ENCODE results near the gene MED15.
A peak's percentile ranks its signal among the peaks of the same experiment; 100 is the strongest.

The MED15 gene, protein sequence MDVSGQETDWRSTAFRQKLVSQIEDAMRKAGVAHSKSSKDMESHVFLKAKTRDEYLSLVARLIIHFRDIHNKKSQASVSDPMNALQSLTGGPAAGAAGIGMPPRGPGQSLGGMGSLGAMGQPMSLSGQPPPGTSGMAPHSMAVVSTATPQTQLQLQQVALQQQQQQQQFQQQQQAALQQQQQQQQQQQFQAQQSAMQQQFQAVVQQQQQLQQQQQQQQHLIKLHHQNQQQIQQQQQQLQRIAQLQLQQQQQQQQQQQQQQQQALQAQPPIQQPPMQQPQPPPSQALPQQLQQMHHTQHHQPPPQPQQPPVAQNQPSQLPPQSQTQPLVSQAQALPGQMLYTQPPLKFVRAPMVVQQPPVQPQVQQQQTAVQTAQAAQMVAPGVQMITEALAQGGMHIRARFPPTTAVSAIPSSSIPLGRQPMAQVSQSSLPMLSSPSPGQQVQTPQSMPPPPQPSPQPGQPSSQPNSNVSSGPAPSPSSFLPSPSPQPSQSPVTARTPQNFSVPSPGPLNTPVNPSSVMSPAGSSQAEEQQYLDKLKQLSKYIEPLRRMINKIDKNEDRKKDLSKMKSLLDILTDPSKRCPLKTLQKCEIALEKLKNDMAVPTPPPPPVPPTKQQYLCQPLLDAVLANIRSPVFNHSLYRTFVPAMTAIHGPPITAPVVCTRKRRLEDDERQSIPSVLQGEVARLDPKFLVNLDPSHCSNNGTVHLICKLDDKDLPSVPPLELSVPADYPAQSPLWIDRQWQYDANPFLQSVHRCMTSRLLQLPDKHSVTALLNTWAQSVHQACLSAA

DNA sequence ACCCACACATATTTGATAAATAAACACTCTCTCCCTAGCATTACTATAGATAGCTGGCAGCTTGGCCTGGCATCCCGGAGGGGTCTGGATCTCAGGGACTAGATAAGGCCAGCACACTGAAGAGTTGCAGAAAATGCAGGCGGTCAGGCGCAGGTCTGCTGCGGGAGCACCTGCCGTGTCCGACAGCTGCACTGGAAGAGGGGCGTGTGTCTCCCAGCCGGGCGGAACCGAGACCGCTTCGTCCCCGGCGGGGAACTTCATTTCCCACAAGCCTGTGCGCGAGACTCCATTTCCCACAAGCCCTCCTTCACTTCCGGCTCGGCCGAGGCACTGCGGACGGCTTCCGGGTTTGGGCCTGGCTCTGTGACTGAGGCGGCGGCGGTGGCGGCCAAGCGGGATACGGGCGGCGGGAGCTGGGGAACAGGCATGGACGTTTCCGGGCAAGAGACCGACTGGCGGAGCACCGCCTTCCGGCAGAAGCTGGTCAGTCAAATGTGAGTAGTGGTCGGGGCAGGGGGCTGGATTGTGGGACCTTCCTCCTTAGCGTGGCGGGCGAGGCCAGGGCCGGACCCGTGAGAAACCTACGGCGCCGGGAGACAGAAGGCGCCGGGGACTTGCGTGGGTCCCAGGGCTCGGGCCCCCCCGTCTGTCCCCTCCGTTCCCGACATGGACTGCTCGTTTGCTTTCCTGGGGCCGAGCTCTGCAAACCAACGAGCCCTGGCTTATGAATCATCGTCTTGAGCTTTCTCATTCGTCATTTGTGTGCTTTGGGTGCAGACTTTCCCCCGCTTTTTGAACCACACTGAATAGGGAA, at the start of gene MED15:
Gene MED15 (plus strand): TSS at position 358 of the 814 bp plus-strand sequence. CDS start 69 bp downstream, at position 427.
- CTCF ChIA-PET = interaction anchor here (0.6 to 6.5 kb wide), 8 partner anchors 9 to 89 kb away, joined by 3 to 39 read pairs (median 5); no protein-coding TSS in a partner anchor

DNA sequence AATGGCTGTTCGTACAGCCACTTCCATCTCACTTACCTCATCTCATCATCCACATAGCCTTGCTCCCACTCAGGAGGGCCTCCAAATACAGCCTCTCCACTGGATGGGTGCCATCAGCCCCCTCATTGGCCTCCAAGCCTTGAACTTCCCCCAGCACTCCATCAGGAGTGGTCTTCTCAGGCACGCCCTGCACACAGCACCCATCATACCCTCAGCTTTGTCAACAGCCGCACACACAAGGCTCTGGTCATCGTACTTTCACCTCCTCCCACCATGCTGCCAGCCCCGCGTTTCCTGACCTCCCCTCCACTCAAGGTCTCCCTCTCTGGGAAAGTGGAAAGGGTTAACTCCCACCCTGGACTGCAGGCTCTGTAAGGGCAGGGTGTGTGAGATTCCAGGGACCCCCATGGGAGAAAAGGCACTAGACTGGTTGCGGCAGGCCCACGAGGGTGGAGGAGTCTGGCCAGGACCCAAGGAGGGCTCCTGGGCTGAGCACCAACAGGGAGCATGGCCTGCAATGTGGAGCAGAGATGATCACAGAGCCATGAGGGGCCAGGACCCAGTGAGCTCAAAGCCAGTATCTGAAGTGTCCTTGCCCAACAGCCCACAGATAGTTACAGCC, 48.8 kb upstream of the MED15 start:
- TF ChIP-seq, protein P1, sequence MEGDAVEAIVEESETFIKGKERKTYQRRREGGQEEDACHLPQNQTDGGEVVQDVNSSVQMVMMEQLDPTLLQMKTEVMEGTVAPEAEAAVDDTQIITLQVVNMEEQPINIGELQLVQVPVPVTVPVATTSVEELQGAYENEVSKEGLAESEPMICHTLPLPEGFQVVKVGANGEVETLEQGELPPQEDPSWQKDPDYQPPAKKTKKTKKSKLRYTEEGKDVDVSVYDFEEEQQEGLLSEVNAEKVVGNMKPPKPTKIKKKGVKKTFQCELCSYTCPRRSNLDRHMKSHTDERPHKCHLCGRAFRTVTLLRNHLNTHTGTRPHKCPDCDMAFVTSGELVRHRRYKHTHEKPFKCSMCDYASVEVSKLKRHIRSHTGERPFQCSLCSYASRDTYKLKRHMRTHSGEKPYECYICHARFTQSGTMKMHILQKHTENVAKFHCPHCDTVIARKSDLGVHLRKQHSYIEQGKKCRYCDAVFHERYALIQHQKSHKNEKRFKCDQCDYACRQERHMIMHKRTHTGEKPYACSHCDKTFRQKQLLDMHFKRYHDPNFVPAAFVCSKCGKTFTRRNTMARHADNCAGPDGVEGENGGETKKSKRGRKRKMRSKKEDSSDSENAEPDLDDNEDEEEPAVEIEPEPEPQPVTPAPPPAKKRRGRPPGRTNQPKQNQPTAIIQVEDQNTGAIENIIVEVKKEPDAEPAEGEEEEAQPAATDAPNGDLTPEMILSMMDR (IDR thresholded peaks at IDR 0.05; ENCODE audit: insufficient read depth, low read length, missing control alignments) = no peak
- DNase-seq (ENCODE audit: low read depth, low spot score) = no peak
- CTCF ChIA-PET = interaction anchor here (0.9 to 6.4 kb wide), 3 partner anchors 10 to 64 kb away, joined by 3 to 50 read pairs (median 5); no protein-coding TSS in a partner anchor
- no peak overlapping the region for H3K4me3 ChIP-seq (ENCODE audit: low read depth, low read length)
- POLR2A ChIA-PET = interaction anchor here (0.7 kb wide), 1 partner anchor 10 kb away, joined by 3 read pairs; no protein-coding TSS in a partner anchor

More for the DNA sequence above, at the start of gene MED15:
- TF ChIP-seq, protein P1 (IDR thresholded peaks at IDR 0.05; ENCODE audit: insufficient read depth, low read length, missing control alignments) = no peak
- peak within 1 kb of the TSS; percentile 95 for H3K4me3 ChIP-seq (ENCODE audit: low read depth, low read length)
- POLR2A ChIA-PET = interaction anchor here (0.9 to 3.4 kb wide), 10 partner anchors 11 to 112 kb away, joined by 3 to 27 read pairs (median 4); no protein-coding TSS in a partner anchor
- DNase-seq (ENCODE audit: low read depth, low spot score) = no peak

DNA sequence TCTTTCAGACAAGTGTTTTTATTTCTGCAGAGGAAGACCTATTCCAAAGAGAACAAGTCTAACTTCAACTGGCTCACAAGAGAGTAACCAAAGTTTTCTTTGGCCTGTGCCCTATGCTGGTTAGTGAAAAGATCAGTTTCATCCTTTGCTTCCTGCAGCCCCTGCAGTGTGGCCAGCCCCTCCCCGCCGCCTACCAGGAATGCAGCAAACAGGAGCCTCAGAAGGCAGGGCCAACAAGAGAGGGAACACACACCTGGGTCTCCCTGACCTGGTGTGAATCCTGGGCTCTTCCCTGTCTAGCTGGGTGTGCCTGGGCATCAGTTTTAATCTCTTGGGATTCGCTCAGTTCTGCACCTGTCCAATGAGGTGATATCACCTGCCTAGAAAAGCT, 48.3 kb upstream of the MED15 start:
- POLR2A ChIA-PET = no interaction called here
- H3K4me3 ChIP-seq (ENCODE audit: low read depth, low read length) = no peak overlapping the region
- CTCF ChIA-PET = interaction anchor here (0.9 to 6.4 kb wide), 3 partner anchors 10 to 64 kb away, joined by 3 to 50 read pairs (median 5); no protein-coding TSS in a partner anchor
- DNase-seq (ENCODE audit: low read depth, low spot score) = no peak
- TF ChIP-seq, protein P1 (IDR thresholded peaks at IDR 0.05; ENCODE audit: insufficient read depth, low read length, missing control alignments) = no peak

DNA sequence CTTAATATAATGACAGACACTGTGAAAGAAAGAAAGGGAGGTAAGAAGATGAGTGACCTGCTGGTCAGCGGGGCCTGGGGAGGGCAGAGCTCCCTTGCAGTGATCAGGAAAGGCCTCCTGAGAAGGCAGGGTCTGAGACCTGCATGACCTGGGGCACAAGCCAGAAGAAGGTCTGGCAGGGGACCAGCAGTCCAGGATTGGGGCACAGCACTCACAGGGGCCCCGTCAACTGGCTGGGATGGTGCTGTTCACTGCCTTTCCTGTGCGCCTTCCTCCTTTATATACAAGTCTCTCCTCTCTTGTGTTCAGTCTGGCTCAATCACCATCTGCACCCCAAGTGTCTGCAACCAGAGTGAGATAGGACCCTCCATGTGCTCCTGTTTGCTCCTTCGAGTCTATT, 47.5 kb upstream of the MED15 start:
- ChIA-PET POLR2A (interaction anchor here (0.6 kb wide), 1 partner anchor 47 kb away, joined by 5 read pairs; no protein-coding TSS in a partner anchor), CTCF (interaction anchor here (0.9 to 6.4 kb wide), 5 partner anchors 9 to 65 kb away, joined by 3 to 50 read pairs (median 5); no protein-coding TSS in a partner anchor)
- DNase-seq (ENCODE audit: low read depth, low spot score) = no peak
- H3K4me3 ChIP-seq (ENCODE audit: low read depth, low read length) = no peak overlapping the region
- TF ChIP-seq, protein P1 (IDR thresholded peaks at IDR 0.05; ENCODE audit: insufficient read depth, low read length, missing control alignments) = no peak

DNA sequence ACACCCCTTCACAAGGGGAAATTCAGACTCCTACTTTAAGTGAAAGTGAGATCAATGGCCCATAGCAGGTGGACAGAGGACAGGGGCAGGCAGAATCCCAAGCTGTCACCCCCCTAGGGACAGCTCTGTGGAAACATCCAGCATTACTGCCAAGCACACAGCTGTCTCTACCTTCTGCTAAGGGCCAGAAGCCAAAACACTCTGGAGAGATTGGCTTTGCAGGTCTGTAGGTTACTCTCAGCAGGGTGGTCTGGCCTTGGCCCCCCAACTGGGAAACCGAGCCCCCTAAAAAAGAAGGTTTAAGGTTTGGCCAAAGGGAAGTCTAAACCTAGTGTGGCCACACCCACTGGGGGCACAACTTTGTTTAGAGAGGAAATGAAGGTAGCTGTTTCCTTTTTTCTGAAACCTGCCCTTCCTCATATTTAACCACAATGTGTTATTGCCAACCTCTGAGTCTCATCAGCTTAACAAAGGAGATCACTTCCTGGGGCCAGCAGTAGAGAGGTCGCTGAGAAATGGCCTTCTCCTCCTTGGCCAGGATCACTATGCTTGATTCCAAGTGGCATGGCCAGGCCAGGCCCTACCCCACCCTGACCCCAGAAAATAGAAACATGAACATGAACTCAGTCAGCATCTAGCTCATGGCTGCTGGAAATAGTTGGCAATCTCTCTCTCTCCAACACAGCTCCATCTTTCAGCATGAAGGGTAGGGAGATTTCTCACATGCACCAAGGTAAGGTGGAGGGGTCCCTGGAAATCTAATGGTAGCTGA, 43.9 kb upstream of the MED15 start:
- TF ChIP-seq, protein P1 (IDR thresholded peaks at IDR 0.05; ENCODE audit: insufficient read depth, low read length, missing control alignments) = no peak
- no peak overlapping the region for H3K4me3 ChIP-seq (ENCODE audit: low read depth, low read length)
- ChIA-PET POLR2A (no interaction called here), CTCF (interaction anchor here (0.6 to 6.4 kb wide), 7 partner anchors 9 to 308 kb away, joined by 3 to 50 read pairs (median 4); no protein-coding TSS in a partner anchor)
- DNase-seq (ENCODE audit: low read depth, low spot score) = no peak
